GM19025 (cell line): ENCODE results near the gene RAB3GAP2.
"Not testable (repeated sequence)": the region's sequence is repeated elsewhere in the genome, so short reads cannot be mapped to it uniquely, and the experiment has no call there.

Experiments
- ATAC-seq: cut with Tn5 transposase; IDR thresholded peaks from one replicate; pipeline ENCODE4 v1.9.1; 2021; ENCODE audit warnings: mild to moderate bottlenecking, low read depth, moderate library complexity; ENCODE audit not compliant: unreplicated experiment

The RAB3GAP2 gene

GRCh38 chr1:220272047-220272840 is at the start of gene RAB3GAP2:
Gene RAB3GAP2, minus strand, starts transcription at chr1:220272453. Its CDS starts 116 bp downstream, at chr1:220272337.
- ATAC-seq: peak; percentile 94

GRCh38 chr1:220321758-220322157 is 49.5 kb upstream of the RAB3GAP2 start:
- no peak for ATAC-seq

- no peak for ATAC-seq
These were observed 48.5 kb upstream of the RAB3GAP2 start for GRCh38 chr1:220320709-220321108.

- ATAC-seq: no peak
These were observed 46.4 kb upstream of the RAB3GAP2 start for GRCh38 chr1:220318673-220319072.

- no peak for ATAC-seq
These were observed 44.9 kb upstream of the RAB3GAP2 start for GRCh38 chr1:220317161-220317560.

- no peak for ATAC-seq
These were observed 44.1 kb upstream of the RAB3GAP2 start for GRCh38 chr1:220316305-220316704.

- no peak for ATAC-seq
These were observed 43.0 kb upstream of the RAB3GAP2 start for GRCh38 chr1:220315070-220315839.

- ATAC-seq: no peak
These were observed 41.3 kb upstream of the RAB3GAP2 start for GRCh38 chr1:220313576-220313975.

GRCh38 chr1:220310147-220310546 is 37.9 kb upstream of the RAB3GAP2 start:
- not testable (repeated sequence) for ATAC-seq

GRCh38 chr1:220307607-220308006 is 35.4 kb upstream of the RAB3GAP2 start:
- ATAC-seq: no peak

GRCh38 chr1:220306339-220306738 is 34.1 kb upstream of the RAB3GAP2 start:
- ATAC-seq: no peak

- no peak for ATAC-seq
These were observed 31.6 kb upstream of the RAB3GAP2 start for GRCh38 chr1:220303871-220304270.

GRCh38 chr1:220301630-220302029 is 29.4 kb upstream of the RAB3GAP2 start:
- ATAC-seq: no peak

- no peak for ATAC-seq
These were observed 28.3 kb upstream of the RAB3GAP2 start for GRCh38 chr1:220300442-220301121.

- ATAC-seq: no peak
These were observed 27.1 kb upstream of the RAB3GAP2 start for GRCh38 chr1:220299337-220299736.

GRCh38 chr1:220298470-220299205 is 26.4 kb upstream of the RAB3GAP2 start:
- no peak for ATAC-seq

GRCh38 chr1:220296981-220297380 is 24.7 kb upstream of the RAB3GAP2 start:
- no peak for ATAC-seq

GRCh38 chr1:220294846-220295301 is 22.6 kb upstream of the RAB3GAP2 start:
- ATAC-seq: no peak

- no peak for ATAC-seq
These were observed 19.3 kb upstream of the RAB3GAP2 start for GRCh38 chr1:220291580-220291979.

GRCh38 chr1:220290140-220290761 is 18.0 kb upstream of the RAB3GAP2 start:
- ATAC-seq: no peak
